ENCODE data around the gene GNGT2. TPM values are rescaled to one million over a fixed set of nuclear protein-coding genes. Genes with fewer than 3 reads are reported as not detected.

The GNGT2 gene
- polyA plus RNA-seq, 1 donor (not counting 4 experiments of a cell fraction or from before 2014, with no cell fraction given), result not detected

- no peak overlapping the region for H2AFZ ChIP-seq (ENCODE audit: control insufficient read depth, low read length)
- dilution Hi-C loops (cut with MboI; ENCODE audit: extremely low pct_ligation_motif_present, low sequenced_read_pairs), result no loop called here
- no peak overlapping the region for H3K4me3 ChIP-seq (ENCODE audit: control insufficient read depth in 2 of 3, extremely low read depth in 1 of 3, insufficient read depth in 2 of 3, low read depth in 1 of 3, low read length in 3 of 3)
- no peak overlapping the region for H3K9ac ChIP-seq (ENCODE audit: control insufficient read depth, extremely low read depth, insufficient read depth, low read length)
- no peaks in the 10 kb centered on the region for H3K79me2 ChIP-seq (ENCODE audit: control insufficient read depth, insufficient read depth, low read length)
- H3K9me3 ChIP-seq (ENCODE audit: control insufficient read depth, low read depth, low read length), result no peaks in the 10 kb centered on the region
- DNase-seq (ENCODE audit: low read depth, low spot score) (no peak), FAIRE-seq (no peak)
- no peak overlapping the region for H3K4me2 ChIP-seq (ENCODE audit: control insufficient read depth, extremely low read depth, insufficient read depth, low read depth, low read length)
- TF ChIP-seq, protein P1, sequence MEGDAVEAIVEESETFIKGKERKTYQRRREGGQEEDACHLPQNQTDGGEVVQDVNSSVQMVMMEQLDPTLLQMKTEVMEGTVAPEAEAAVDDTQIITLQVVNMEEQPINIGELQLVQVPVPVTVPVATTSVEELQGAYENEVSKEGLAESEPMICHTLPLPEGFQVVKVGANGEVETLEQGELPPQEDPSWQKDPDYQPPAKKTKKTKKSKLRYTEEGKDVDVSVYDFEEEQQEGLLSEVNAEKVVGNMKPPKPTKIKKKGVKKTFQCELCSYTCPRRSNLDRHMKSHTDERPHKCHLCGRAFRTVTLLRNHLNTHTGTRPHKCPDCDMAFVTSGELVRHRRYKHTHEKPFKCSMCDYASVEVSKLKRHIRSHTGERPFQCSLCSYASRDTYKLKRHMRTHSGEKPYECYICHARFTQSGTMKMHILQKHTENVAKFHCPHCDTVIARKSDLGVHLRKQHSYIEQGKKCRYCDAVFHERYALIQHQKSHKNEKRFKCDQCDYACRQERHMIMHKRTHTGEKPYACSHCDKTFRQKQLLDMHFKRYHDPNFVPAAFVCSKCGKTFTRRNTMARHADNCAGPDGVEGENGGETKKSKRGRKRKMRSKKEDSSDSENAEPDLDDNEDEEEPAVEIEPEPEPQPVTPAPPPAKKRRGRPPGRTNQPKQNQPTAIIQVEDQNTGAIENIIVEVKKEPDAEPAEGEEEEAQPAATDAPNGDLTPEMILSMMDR (optimal IDR thresholded peaks at IDR 0.05 in 1 of 3, IDR thresholded peaks at IDR 0.05 in 1 of 3, conservative IDR thresholded peaks at IDR 0.05 in 1 of 3; ENCODE audit: extremely low read depth in 1 of 3, insufficient read depth in 2 of 3, low read length in 3 of 3), result no peak
- H3K36me3 ChIP-seq (ENCODE audit: control insufficient read depth in 2 of 2, extremely low read depth in 1 of 2, insufficient read depth in 2 of 2, low read length in 2 of 2), result no peaks in the 10 kb centered on the region
- H3K27me3 ChIP-seq (ENCODE audit: control insufficient read depth, extremely low read depth, insufficient read depth, low read length), result peaks cover 4% of the 10 kb centered on the region
- H3K9me1 ChIP-seq (ENCODE audit: control insufficient read depth, extremely low read depth, insufficient read depth, low read length), result no peaks in the 10 kb centered on the region
- H3K27ac ChIP-seq (ENCODE audit: control insufficient read depth, insufficient read depth, low read length), result no peak overlapping the region
- H4K20me1 ChIP-seq (ENCODE audit: control insufficient read depth, extremely low read depth, insufficient read depth, low read length), result no peaks in the 10 kb centered on the region
- no peaks in the 10 kb centered on the region for H3K4me1 ChIP-seq (ENCODE audit: control insufficient read depth, extremely low read depth, insufficient read depth, low read length)
Measured at GRCh38 chr17:49165143-49165542, 45.2 kb downstream of the GNGT2 start.

- H3K27ac ChIP-seq (ENCODE audit: control insufficient read depth, insufficient read depth, low read length), result no peak overlapping the region
- no peaks in the 10 kb centered on the region for H3K36me3 ChIP-seq (ENCODE audit: control insufficient read depth in 2 of 2, extremely low read depth in 1 of 2, insufficient read depth in 2 of 2, low read length in 2 of 2)
- H3K9ac ChIP-seq (ENCODE audit: control insufficient read depth, extremely low read depth, insufficient read depth, low read length), result no peak overlapping the region
- TF ChIP-seq, protein P1 (optimal IDR thresholded peaks at IDR 0.05 in 1 of 3, IDR thresholded peaks at IDR 0.05 in 1 of 3, conservative IDR thresholded peaks at IDR 0.05 in 1 of 3; ENCODE audit: extremely low read depth in 1 of 3, insufficient read depth in 2 of 3, low read length in 3 of 3), result no peak
- no peak for TF ChIP-seq EZH2 (IDR thresholded peaks at IDR 0.05; ENCODE audit: low read length)
- no peaks in the 10 kb centered on the region for H3K4me1 ChIP-seq (ENCODE audit: control insufficient read depth, extremely low read depth, insufficient read depth, low read length)
- no peak overlapping the region for H3K4me2 ChIP-seq (ENCODE audit: control insufficient read depth, extremely low read depth, insufficient read depth, low read depth, low read length)
- no peak overlapping the region for H3K4me3 ChIP-seq (ENCODE audit: control insufficient read depth in 2 of 3, extremely low read depth in 1 of 3, insufficient read depth in 2 of 3, low read depth in 1 of 3, low read length in 3 of 3)
- no peaks in the 10 kb centered on the region for H4K20me1 ChIP-seq (ENCODE audit: control insufficient read depth, extremely low read depth, insufficient read depth, low read length)
- no peaks in the 10 kb centered on the region for H3K9me3 ChIP-seq (ENCODE audit: control insufficient read depth, low read depth, low read length)
- dilution Hi-C loops (cut with MboI; ENCODE audit: extremely low pct_ligation_motif_present, low sequenced_read_pairs), result no loop called here
- DNase-seq (ENCODE audit: low read depth, low spot score), result no peak
- H3K27me3 ChIP-seq (ENCODE audit: control insufficient read depth, extremely low read depth, insufficient read depth, low read length), result no peaks in the 10 kb centered on the region
- FAIRE-seq, result no peak
- no peaks in the 10 kb centered on the region for H3K9me1 ChIP-seq (ENCODE audit: control insufficient read depth, extremely low read depth, insufficient read depth, low read length)
- no peaks in the 10 kb centered on the region for H3K79me2 ChIP-seq (ENCODE audit: control insufficient read depth, insufficient read depth, low read length)
- H2AFZ ChIP-seq (ENCODE audit: control insufficient read depth, low read length), result no peak overlapping the region
Measured at GRCh38 chr17:49162866-49163265, 47.5 kb downstream of the GNGT2 start.
